A673 (cell line): Measurements from ENCODE around the gene SHROOM2. TPM values are rescaled to one million over a fixed set of nuclear protein-coding genes. Genes with fewer than 3 reads are reported as not detected.

Experiments
- BruUV-seq: library from RNA; stranded (reverse); fragments of 400-500 nt; replicated peaks from 2 replicates; lab custom pipeline; 2021; lab: Mats Ljungman, UMichigan
- CTCF ChIA-PET: fragments of 300-600 bp; sonication (Branson Sonifier 250); formaldehyde crosslinking; loops from one replicate; lab custom pipeline; 2022; ENCODE audit warnings: antibody characterized with exemption; lab: Charles Lee
- POLR2A ChIA-PET: fragments of 300-600 bp; sonication (Branson Sonifier 250); formaldehyde crosslinking; loops from one replicate; lab custom pipeline; 2022; ENCODE audit warnings: antibody characterized with exemption; ENCODE audit not compliant: low non-redundant PET; lab: Charles Lee
- DNase-seq: peaks from one replicate; pipeline ENCODE4 v3.0.0-alpha.2; 2015; ENCODE audit warnings: low spot score
- H3K27ac ChIP-seq: fragments of 200-600 bp; sonication (generic); 2 replicates; pipeline ENCODE4 v1.5.1; 2016; ENCODE audit warnings: mixed run types, low read depth, mild to moderate bottlenecking, mixed read lengths, antibody characterized with exemption, low read length; ENCODE audit not compliant: poor library complexity, severe bottlenecking
- H3K27me3 ChIP-seq: fragments of 200-600 bp; sonication (generic); replicated peaks from 2 replicates; pipeline ENCODE4 v1.6.1; 2017; ENCODE audit warnings: mixed run types, low read depth, mild to moderate bottlenecking, mixed read lengths, antibody characterized with exemption, low read length; ENCODE audit not compliant: insufficient read depth, poor library complexity
- H3K36me3 ChIP-seq: fragments of 200-600 bp; sonication (generic); 2 replicates; pipeline ENCODE4 v1.6.1; 2016; ENCODE audit warnings: mixed run types, mild to moderate bottlenecking, mixed read lengths, antibody characterized with exemption, low read length; ENCODE audit not compliant: insufficient read depth, poor library complexity, severe bottlenecking
- H3K4me1 ChIP-seq: fragments of 200-600 bp; sonication (generic); 2 replicates; pipeline ENCODE4 v1.6.1; 2017; ENCODE audit warnings: mixed run types, mild to moderate bottlenecking, mixed read lengths, antibody characterized with exemption, low read length; ENCODE audit not compliant: insufficient read depth, poor library complexity, severe bottlenecking
- H3K4me3 ChIP-seq: fragments of 200-600 bp; sonication (generic); 2 replicates; pipeline ENCODE4 v1.5.1; 2016; ENCODE audit warnings: low read depth, mixed run types, mild to moderate bottlenecking, mixed read lengths, low read length; ENCODE audit not compliant: poor library complexity, severe bottlenecking
- H3K9me3 ChIP-seq: fragments of 200-600 bp; sonication (generic); 2 replicates; pipeline ENCODE4 v1.6.1; 2016; ENCODE audit warnings: mixed run types, low read depth, mild to moderate bottlenecking, mixed read lengths, antibody characterized with exemption, low read length; ENCODE audit not compliant: poor library complexity, severe bottlenecking
- CTCF ChIP-seq: fragments of 300-800, 200-600 bp; sonication (generic); conservative IDR thresholded peaks from 2 replicates; pipeline ENCODE4 v1.5.1; 2017; ENCODE audit warnings: low read depth, mild to moderate bottlenecking, antibody characterized with exemption, low read length, moderate library complexity, mixed read lengths
- EZH2 ChIP-seq: fragments of 200-600 bp; sonication (generic); IDR thresholded peaks from 2 replicates; pipeline ENCODE4 v1.6.1; 2017; ENCODE audit warnings: borderline replicate concordance, low read depth, mild to moderate bottlenecking, mixed read lengths, antibody characterized with exemption, low read length; ENCODE audit not compliant: poor library complexity, severe bottlenecking
- intact Hi-C: fragments of 100-400 bp; cut with micrococcal nuclease; formaldehyde crosslinking; loops from one replicate; pipeline ENCODE4 v1.10.0; 2022; ENCODE audit not compliant: unreplicated experiment
- total RNA-seq: library from RNA; stranded (reverse); gene quantifications from 2 replicates; pipeline ENCODE4 v1.2.3, GENCODE V29; 2021

The SHROOM2 gene
- total RNA-seq, 1 experiment from 2014 or later, result 3.7 TPM

GRCh38 chrX:9927698-9928482 is 141.7 kb downstream of the SHROOM2 start:
- no peak overlapping the region for H3K27ac ChIP-seq
- intact Hi-C loops, result no loop called here
- POLR2A ChIA-PET, result no interaction called here
- DNase-seq, result peak; percentile 74
- no peaks in the 10 kb centered on the region for H3K27me3 ChIP-seq
- CTCF ChIA-PET, result interaction anchor here (0.6 kb wide), 1 partner anchor 103 kb away, joined by 3 read pairs; no protein-coding TSS in a partner anchor
- TF ChIP-seq CTCF, result no peak
- no peak for TF ChIP-seq EZH2
- no TSS peak for BruUV-seq
- no peak overlapping the region for H3K4me3 ChIP-seq
- no peaks in the 10 kb centered on the region for H3K36me3 ChIP-seq
- peaks cover 6% of the 10 kb centered on the region for H3K4me1 ChIP-seq
- no peaks in the 10 kb centered on the region for H3K9me3 ChIP-seq

GRCh38 chrX:9935436-9935835 is 149.2 kb downstream of the SHROOM2 start:
- no peak overlapping the region for H3K4me3 ChIP-seq
- intact Hi-C loops, result no loop called here
- POLR2A ChIA-PET, result no interaction called here
- CTCF ChIA-PET, result no interaction called here
- no peaks in the 10 kb centered on the region for H3K9me3 ChIP-seq
- TF ChIP-seq CTCF, result no peak
- TF ChIP-seq EZH2, result no peak
- H3K27me3 ChIP-seq, result no peaks in the 10 kb centered on the region
- no TSS peak for BruUV-seq
- H3K4me1 ChIP-seq, result no peaks in the 10 kb centered on the region
- no peak for DNase-seq
- H3K27ac ChIP-seq, result no peak overlapping the region
- H3K36me3 ChIP-seq, result no peaks in the 10 kb centered on the region

- Histone ChIP-seq H3K36me3 (no peaks in the 10 kb centered on the region), H3K4me1 (no peaks in the 10 kb centered on the region), H3K9me3 (no peaks in the 10 kb centered on the region), H3K27me3 (no peaks in the 10 kb centered on the region), H3K4me3 (no peak overlapping the region), H3K27ac (no peak overlapping the region)
- intact Hi-C loops, result no loop called here
- DNase-seq, result no peak
- ChIA-PET POLR2A (no interaction called here), CTCF (no interaction called here)
- BruUV-seq, result no TSS peak
- no peak for TF ChIP-seq EZH2
- TF ChIP-seq CTCF, result no peak
These were observed 151.5 kb downstream of the SHROOM2 start for GRCh38 chrX:9937761-9938160.
